GM12878 (cell line): ENCODE measurements around the gene GALK1.
A peak's percentile ranks its signal among the peaks of the same experiment; 100 is the strongest.

ENCODE experiments used
- BHLHE40 ChIP-seq, 2 experiments: fragments of 450-650 bp in 1 of 2; IDR thresholded peaks; 2 replicates each; pipeline ENCODE4 v1.6.1; 2011 to 2017; ENCODE audit warnings: low read depth in 2 of 2, borderline replicate concordance in 1 of 2, improper control_type of control experiment in 1 of 2, low read length in 1 of 2, mild to moderate bottlenecking in 1 of 2
- ETV6 ChIP-seq, 2 experiments: fragments of 450-650 bp in 1 of 2; IDR thresholded peaks in 1 of 2; conservative IDR thresholded peaks in 1 of 2; 2 replicates each; pipeline ENCODE4 v1.6.1; 2014; ENCODE audit warnings: antibody characterized with exemption in 1 of 2, borderline replicate concordance in 1 of 2, low read depth in 1 of 2, mild to moderate bottlenecking in 1 of 2, moderate library complexity in 1 of 2
- HDAC6 ChIP-seq: fragments of 200-600 bp; sonication (generic); IDR thresholded peaks from one replicate; pipeline ENCODE4 v1.8.0; 2017; ENCODE audit warnings: antibody characterized with exemption; ENCODE audit not compliant: unreplicated experiment
- PAX5 ChIP-seq: IDR thresholded peaks from 2 replicates; pipeline ENCODE4 v1.6.1; 2011; ENCODE audit warnings: low read depth, low read length, borderline replicate concordance
- POLR2A ChIP-seq: IDR thresholded peaks from 2 replicates; pipeline ENCODE4 v1.6.1; 2011; ENCODE audit warnings: low read depth, mild to moderate bottlenecking, low read length
- POLR2AphosphoS5 ChIP-seq: IDR thresholded peaks from 2 replicates; pipeline ENCODE4 v1.6.1; 2011; ENCODE audit warnings: mild to moderate bottlenecking, low read length, inconsistent platforms
- SIN3A ChIP-seq: IDR thresholded peaks from 2 replicates; pipeline ENCODE4 v1.6.1; 2012; ENCODE audit warnings: low read depth, low read length, improper control_type of control experiment
- SMC3 ChIP-seq: IDR thresholded peaks from 2 replicates; pipeline ENCODE4 v1.6.1; 2011; ENCODE audit warnings: low read length, improper control_type of control experiment, borderline replicate concordance
- TAF1 ChIP-seq: IDR thresholded peaks from 2 replicates; pipeline ENCODE4 v1.6.1; 2011; ENCODE audit warnings: mild to moderate bottlenecking, low read depth, low read length, borderline replicate concordance
- TCF7 ChIP-seq: IDR thresholded peaks from 2 replicates; pipeline ENCODE4 v1.6.1; 2014; ENCODE audit warnings: antibody characterized with exemption, borderline replicate concordance
- YY1 ChIP-seq: IDR thresholded peaks from 2 replicates; pipeline ENCODE4 v1.6.1; 2011; ENCODE audit warnings: low read depth, mild to moderate bottlenecking, low read length
- ZSCAN29 ChIP-seq: fragments of 450-650 bp; IDR thresholded peaks from 2 replicates; pipeline ENCODE4 v1.6.1; 2017; ENCODE audit warnings: mild to moderate bottlenecking, moderate library complexity
- TF ChIP-seq, protein P1 (sequence below), 3 experiments: IDR thresholded peaks in 2 of 3; conservative IDR thresholded peaks in 1 of 3; 2 replicates each; pipeline ENCODE4 v1.5.1; 2011; ENCODE audit warnings: low read depth in 3 of 3, low read length in 3 of 3, mild to moderate bottlenecking in 3 of 3, control low read depth in 2 of 3, moderate library complexity in 2 of 3, inconsistent platforms in 1 of 3, mixed read lengths in 1 of 3; ENCODE audit not compliant: control insufficient read depth in 2 of 3, insufficient read depth in 1 of 3; ENCODE audit errors: extremely low read depth in 1 of 3

DNA sequence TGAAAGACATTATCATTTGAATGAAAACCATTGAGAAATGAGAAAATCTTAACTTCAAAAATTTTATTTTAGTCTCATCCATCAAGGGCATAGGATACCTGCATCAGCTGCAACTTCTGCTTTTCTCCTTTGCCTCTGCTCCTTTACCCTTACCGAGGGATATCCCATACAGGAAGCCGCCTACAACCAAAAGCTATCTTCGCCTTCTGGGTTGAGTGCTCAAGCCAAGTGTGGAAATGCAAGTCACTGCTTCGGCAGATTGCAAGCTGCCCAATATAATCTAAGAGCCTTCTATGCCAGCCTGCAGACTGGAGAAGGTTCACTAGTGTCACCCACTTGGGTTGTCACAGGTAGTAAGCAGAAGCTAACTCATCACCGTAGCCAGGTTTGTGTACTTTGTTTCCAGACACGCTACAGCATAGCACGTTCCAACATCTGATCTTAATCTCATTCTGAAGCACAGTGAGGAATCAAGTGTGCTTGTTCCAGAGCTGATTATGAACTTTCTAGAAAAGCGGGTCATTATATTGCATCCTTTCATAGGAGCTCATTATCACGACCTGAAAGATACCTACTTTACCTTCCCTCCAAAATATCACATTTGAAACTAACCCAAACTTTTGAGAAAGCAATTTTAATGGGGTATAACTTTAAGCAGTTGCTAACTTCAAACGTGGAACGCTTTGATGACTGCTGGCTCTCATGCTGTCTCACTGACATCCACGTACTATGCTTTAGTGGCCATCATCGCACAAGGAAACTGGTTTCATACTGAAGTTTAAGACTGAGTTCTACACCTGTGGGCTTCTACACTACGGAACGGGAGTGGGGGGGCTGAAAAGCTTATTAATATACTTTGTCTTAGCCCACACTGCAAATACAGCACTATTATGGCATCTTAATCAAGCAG, 11.6 kb upstream of the GALK1 start:
- TF ChIP-seq POLR2A (peak; percentile 84), TAF1 (no peak), YY1 (no peak), HDAC6 (no peak), BHLHE40 (IDR thresholded peaks at IDR 0.05; ENCODE audit: borderline replicate concordance in 1 of 2, low read depth in 2 of 2, low read length in 1 of 2) (no peak), SMC3 (no peak), SIN3A (no peak), TCF7 (no peak), ETV6 (conservative IDR thresholded peaks at IDR 0.05 in 1 of 2, IDR thresholded peaks at IDR 0.05 in 1 of 2; ENCODE audit: borderline replicate concordance in 1 of 2, low read depth in 1 of 2) (no peak), ZSCAN29 (0 out of 2 replicates have a peak, but pooled peaks have one; percentile 21), PAX5 (no peak; the same call in 1 of the 2 replicates), POLR2AphosphoS5 (peak; percentile 97)
- TF ChIP-seq, protein P1, sequence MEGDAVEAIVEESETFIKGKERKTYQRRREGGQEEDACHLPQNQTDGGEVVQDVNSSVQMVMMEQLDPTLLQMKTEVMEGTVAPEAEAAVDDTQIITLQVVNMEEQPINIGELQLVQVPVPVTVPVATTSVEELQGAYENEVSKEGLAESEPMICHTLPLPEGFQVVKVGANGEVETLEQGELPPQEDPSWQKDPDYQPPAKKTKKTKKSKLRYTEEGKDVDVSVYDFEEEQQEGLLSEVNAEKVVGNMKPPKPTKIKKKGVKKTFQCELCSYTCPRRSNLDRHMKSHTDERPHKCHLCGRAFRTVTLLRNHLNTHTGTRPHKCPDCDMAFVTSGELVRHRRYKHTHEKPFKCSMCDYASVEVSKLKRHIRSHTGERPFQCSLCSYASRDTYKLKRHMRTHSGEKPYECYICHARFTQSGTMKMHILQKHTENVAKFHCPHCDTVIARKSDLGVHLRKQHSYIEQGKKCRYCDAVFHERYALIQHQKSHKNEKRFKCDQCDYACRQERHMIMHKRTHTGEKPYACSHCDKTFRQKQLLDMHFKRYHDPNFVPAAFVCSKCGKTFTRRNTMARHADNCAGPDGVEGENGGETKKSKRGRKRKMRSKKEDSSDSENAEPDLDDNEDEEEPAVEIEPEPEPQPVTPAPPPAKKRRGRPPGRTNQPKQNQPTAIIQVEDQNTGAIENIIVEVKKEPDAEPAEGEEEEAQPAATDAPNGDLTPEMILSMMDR (IDR thresholded peaks at IDR 0.05 in 2 of 3, conservative IDR thresholded peaks at IDR 0.05 in 1 of 3; ENCODE audit: control insufficient read depth in 2 of 3, extremely low read depth in 1 of 3, insufficient read depth in 1 of 3, low read depth in 3 of 3, low read length in 3 of 3), result no peak
